ENCODE data around the gene MUCL3.

DNA sequence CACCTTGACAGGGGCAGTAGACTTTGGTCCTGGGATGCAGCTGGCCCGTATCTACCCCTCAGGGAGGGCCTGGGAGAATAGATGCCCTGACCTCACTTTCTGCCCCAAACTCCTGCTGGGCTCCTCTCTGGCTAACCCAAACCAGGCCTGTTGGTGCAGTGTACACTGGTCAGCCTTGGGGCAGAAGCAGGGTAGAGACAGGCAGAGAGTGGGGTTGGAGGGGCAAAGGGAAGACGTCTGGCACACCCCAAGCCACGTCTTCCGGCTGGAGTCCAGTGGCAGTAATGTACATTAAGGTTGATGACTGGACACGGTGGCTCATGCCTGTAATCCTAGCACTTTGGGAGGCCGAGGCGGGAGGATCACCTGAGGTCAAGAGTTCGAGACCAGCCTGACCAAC is 47.1 kb upstream of the MUCL3 start:
- TF ChIP-seq, protein P1, sequence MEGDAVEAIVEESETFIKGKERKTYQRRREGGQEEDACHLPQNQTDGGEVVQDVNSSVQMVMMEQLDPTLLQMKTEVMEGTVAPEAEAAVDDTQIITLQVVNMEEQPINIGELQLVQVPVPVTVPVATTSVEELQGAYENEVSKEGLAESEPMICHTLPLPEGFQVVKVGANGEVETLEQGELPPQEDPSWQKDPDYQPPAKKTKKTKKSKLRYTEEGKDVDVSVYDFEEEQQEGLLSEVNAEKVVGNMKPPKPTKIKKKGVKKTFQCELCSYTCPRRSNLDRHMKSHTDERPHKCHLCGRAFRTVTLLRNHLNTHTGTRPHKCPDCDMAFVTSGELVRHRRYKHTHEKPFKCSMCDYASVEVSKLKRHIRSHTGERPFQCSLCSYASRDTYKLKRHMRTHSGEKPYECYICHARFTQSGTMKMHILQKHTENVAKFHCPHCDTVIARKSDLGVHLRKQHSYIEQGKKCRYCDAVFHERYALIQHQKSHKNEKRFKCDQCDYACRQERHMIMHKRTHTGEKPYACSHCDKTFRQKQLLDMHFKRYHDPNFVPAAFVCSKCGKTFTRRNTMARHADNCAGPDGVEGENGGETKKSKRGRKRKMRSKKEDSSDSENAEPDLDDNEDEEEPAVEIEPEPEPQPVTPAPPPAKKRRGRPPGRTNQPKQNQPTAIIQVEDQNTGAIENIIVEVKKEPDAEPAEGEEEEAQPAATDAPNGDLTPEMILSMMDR (IDR thresholded peaks at IDR 0.05): no peak
- TF ChIP-seq EZH2 (IDR thresholded peaks at IDR 0.05; ENCODE audit: borderline replicate concordance, insufficient read depth, low read depth, low read length, poor library complexity, severe bottlenecking): no peak
